Ishikawa (cell line): ENCODE measurements around the gene SPAG7.

ENCODE experiments used
- CEBPB ChIP-seq: IDR thresholded peaks from 2 replicates; pipeline ENCODE4 v1.6.1; 2012
- CREB1 ChIP-seq: IDR thresholded peaks from 2 replicates; pipeline ENCODE4 v1.6.1; 2012; ENCODE audit warnings: low read depth
- EGR1 ChIP-seq: IDR thresholded peaks from 2 replicates; pipeline ENCODE4 v1.6.1; 2012
- EP300 ChIP-seq: IDR thresholded peaks from 2 replicates; pipeline ENCODE4 v1.6.1; 2012; ENCODE audit warnings: borderline replicate concordance
- FOXM1 ChIP-seq: IDR thresholded peaks from 2 replicates; pipeline ENCODE4 v1.6.1; 2012; ENCODE audit warnings: low read depth, borderline replicate concordance
- MAX ChIP-seq: IDR thresholded peaks from 2 replicates; pipeline ENCODE4 v1.6.1; 2012
- NFIC ChIP-seq: IDR thresholded peaks from 2 replicates; pipeline ENCODE4 v1.6.1; 2012
- RAD21 ChIP-seq: IDR thresholded peaks from 2 replicates; pipeline ENCODE4 v1.6.1; 2012; ENCODE audit warnings: low read depth
- REST ChIP-seq: IDR thresholded peaks from 2 replicates; pipeline ENCODE4 v1.6.1; 2012; ENCODE audit warnings: low read depth, mild to moderate bottlenecking
- TAF1 ChIP-seq: IDR thresholded peaks from 2 replicates; pipeline ENCODE4 v1.6.1; 2012; ENCODE audit warnings: low read depth, mild to moderate bottlenecking
- TCF12 ChIP-seq: IDR thresholded peaks from 2 replicates; pipeline ENCODE4 v1.6.1; 2012; ENCODE audit warnings: low read depth
- TEAD4 ChIP-seq: IDR thresholded peaks from 2 replicates; pipeline ENCODE4 v1.6.1; 2012
- USF1 ChIP-seq: IDR thresholded peaks from 2 replicates; pipeline ENCODE4 v1.6.1; 2012
- YY1 ChIP-seq: IDR thresholded peaks from 2 replicates; pipeline ENCODE4 v1.6.1; 2012; ENCODE audit warnings: low read depth
- ZBTB7A ChIP-seq: IDR thresholded peaks from 2 replicates; pipeline ENCODE4 v1.6.1; 2012; ENCODE audit warnings: low read depth

Gene SPAG7

GRCh38 chr17:4934173-4934979 lies 33.2 kb downstream of the SPAG7 start:
- TF ChIP-seq NFIC (peak; percentile 23; the same call in 1 of the 2 replicates), TEAD4 (no peak)

GRCh38 chr17:4933646-4934045 lies 34.0 kb downstream of the SPAG7 start:
- TF ChIP-seq USF1: no peak
- no peak for TF ChIP-seq EP300
- TF ChIP-seq EGR1: no peak
- TF ChIP-seq CEBPB: no peak
- no peak for TF ChIP-seq YY1
- no peak for TF ChIP-seq TEAD4
- no peak for TF ChIP-seq NFIC
- TF ChIP-seq REST: no peak
- no peak for TF ChIP-seq TAF1
- TF ChIP-seq MAX: no peak
- no peak for TF ChIP-seq CREB1
- no peak for TF ChIP-seq ZBTB7A
- TF ChIP-seq FOXM1: no peak
- no peak for TF ChIP-seq TCF12
- no peak for TF ChIP-seq RAD21

- no peak for TF ChIP-seq USF1
- no peak for TF ChIP-seq TCF12
- TF ChIP-seq TEAD4: no peak
- TF ChIP-seq EP300: no peak
- no peak for TF ChIP-seq YY1
- TF ChIP-seq ZBTB7A: no peak
- no peak for TF ChIP-seq TAF1
- TF ChIP-seq CEBPB: no peak
- TF ChIP-seq RAD21: no peak
- no peak for TF ChIP-seq FOXM1
- TF ChIP-seq NFIC: no peak
- no peak for TF ChIP-seq REST
These were observed 34.9 kb downstream of the SPAG7 start for GRCh38 chr17:4932756-4933155.

DNA sequence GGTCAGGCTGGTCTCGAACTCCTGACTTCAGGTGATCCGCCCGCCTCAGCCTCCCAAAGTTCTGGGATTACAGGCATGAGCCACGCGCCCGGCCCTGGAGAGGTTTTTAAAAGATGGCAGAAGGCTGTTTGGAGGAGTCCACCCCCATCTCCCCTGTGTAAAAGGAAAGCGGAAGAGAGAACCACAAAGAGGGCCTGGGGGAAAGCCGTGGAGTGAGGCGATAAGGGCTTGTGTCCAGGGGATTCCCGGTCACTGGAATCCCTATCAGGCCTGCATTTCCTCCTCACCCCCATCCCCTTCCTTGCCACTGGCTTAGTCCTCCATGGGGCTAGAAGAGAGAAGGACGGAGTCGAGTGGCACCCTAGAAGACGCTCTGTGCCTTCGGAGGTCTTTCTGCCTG lies 35.7 kb downstream of the SPAG7 start, which contains the start of gene GP1BA:
Gene GP1BA (plus strand): TSS at position 315 of the 400 bp plus-strand sequence. CDS start 328 bp downstream, outside the sequence.
- TF ChIP-seq EGR1 (no peak), TEAD4 (no peak), FOXM1 (no peak)

- no peak for TF ChIP-seq FOXM1
- TF ChIP-seq TEAD4: no peak
- no peak for TF ChIP-seq USF1
- TF ChIP-seq MAX: no peak
- TF ChIP-seq RAD21: no peak
- TF ChIP-seq CEBPB: no peak
- no peak for TF ChIP-seq EGR1
- no peak for TF ChIP-seq ZBTB7A
- TF ChIP-seq NFIC: no peak
- TF ChIP-seq REST: no peak
- TF ChIP-seq TCF12: no peak
- TF ChIP-seq YY1: no peak
- no peak for TF ChIP-seq CREB1
- no peak for TF ChIP-seq EP300
These were observed 38.7 kb downstream of the SPAG7 start for GRCh38 chr17:4928881-4929280.
